Stimulated activated CD8-positive, alpha-beta memory T cell treated with anti-CD3 and anti-CD28 coated beads, Interleukin-15, amount 100 ng/mL, for 4 hours (primary cell): ENCODE results near the gene DSCAML1.

Source experiments
- DNase-seq, 2 donors: peaks; one replicate each; pipeline ENCODE4 v3.0.0-alpha.2; 2020; ENCODE audit warnings: low read depth in 2 of 2

Gene DSCAML1

DNA sequence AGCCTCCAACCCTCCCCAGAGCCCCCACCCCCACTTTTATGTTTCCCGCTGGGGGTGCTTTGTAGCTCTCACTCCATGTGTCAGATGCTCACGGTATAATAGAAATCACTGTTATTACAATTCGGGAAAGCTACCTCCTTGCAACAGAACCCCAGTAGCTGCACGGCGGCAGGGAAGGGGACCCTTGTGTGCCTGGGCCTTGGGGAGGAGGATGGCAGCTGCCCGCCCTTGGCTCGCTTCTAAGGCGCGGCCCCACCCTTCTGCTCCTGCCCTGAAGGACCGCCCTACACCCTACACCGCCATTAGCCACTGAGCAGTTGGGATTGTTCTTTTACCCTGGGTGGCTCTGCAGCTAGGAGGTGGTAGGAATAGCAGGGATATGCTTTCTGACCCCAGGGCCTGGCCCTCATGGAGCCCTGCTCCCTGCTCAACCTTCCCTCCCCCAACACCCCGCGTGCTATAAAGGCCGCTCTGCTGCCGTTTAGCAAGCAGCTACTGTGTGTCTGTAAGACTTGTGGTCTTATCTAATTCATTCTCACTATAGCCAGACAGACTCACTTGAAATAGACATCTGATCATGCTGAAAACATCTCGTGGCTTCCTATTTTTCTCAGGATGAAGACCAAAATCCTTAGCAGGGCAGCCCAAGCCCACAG lies 249.7 kb downstream of the DSCAML1 start:
- no peak for DNase-seq

DNA sequence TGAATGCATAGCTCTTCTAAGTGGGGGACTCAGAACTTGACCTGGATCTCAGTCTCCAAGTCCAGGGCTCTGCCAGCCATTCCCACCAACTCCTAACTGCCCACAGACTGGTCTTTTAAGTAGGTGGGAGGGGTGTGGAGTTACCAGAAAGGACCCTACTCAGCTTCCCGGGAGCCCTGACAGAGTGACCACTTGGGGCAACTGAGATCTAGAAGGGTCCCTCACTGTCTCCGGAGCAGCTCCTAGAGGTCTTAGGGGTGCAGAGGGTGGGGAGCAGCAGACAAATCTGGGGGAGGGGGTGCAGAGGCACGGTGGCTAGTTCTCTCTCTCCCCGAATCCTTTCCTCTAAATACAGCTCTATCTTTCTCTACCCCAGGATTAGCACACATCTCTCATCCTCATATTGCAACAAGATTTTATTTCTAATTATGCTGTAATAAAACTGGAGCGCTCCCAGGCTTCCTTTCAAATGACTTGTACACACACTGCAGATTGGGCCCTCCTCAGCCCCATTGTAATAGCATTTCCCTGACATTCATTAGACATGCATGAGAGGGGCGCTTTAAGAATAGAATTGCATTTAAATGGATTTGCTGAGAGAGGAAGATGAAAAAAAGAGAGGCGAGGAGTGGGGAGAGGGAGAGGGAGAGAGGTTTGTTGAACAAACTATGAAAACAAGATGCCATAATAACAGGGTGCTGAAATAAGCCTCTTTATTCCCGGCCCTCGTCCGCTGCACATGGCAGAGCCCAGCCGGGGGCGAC lies 250.4 kb downstream of the DSCAML1 start:
- DNase-seq, result no peak

- no peak for DNase-seq
Observed at GRCh38 chr11:117545706-117546105, 251.3 kb downstream of the DSCAML1 start.

DNA sequence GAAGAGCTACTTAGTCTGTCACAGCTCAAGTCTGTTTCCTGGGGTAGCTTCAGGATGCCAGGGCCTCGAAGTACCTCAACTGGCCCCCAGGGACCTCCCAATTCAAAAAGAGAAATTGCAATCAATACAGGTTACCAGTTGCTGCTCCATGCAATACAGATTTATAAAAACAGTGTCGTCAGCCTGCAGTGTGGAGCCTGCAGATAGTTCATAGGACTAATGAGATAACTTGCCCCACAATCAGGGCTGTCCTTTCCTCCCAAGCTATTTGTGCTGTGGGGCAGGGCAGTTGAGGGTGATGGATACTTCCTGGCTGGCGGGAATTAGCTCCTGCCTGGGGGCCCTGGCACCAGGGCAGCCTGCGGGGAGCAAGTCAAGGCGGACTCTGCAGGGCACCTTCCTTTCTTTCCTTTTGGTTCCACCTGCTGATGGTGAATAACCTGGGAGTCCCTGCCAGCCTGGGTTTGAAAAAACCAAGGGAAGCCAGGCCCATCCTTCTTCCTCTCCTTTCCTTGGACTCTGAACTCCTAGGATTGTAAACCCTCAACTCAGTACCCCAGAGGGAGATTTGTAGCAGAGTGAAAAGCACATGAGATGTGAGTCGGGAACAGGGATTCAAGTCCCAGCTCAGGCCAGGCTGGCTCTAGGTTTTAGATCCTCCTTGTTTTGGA lies 252.8 kb downstream of the DSCAML1 start:
- DNase-seq, result no peak

- no peak for DNase-seq
Observed at GRCh38 chr11:117541211-117541610, 255.8 kb downstream of the DSCAML1 start.

DNA sequence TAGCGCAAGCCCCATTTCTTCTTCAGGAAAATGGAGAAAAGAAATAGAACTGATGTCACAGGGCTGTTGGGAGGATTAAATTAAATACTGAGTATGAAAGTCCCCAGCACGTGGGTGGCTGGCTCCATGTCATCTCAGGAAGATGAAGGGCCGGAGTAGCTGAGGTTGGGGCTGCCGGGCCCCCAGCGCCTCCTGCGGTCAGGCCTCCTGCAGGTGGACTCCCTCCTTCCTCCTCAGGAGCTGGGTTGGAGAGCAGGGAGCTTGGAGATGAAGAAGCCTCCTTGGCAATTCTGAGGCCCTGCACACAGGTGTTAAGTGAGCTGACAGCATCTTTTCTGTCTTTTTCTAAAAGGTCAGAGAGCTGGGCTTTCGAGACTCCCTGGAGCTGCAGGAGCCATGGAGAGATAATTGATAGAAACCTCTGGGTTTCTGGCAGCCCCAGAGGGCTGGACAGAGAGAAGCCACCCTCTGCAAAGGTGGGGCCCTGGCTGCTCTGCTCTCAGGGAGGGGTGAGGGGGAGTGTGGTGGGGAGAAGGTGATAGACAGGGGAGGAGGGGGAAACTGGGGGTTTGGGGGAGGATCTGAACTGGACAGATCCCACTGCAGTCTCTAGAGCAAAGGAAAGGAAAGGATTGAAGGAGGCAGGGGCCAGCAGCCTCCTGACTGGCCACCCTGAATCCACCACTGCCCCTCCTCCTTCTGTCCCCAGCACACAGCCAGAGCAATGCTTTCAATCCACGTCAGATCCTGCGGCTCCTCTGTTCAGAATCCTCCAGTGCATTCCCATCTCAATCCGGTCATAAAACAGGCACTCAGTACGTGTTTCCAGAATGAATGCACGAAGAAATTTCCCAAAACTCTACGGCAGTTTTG lies 258.5 kb downstream of the DSCAML1 start:
- DNase-seq, result no peak

GRCh38 chr11:117535850-117536411 lies 261.1 kb downstream of the DSCAML1 start:
- no peak for DNase-seq

- DNase-seq, result no peak
Observed at GRCh38 chr11:117535201-117535849, 261.7 kb downstream of the DSCAML1 start.

- no peak for DNase-seq
Observed at GRCh38 chr11:117532568-117532967, 264.4 kb downstream of the DSCAML1 start.

DNA sequence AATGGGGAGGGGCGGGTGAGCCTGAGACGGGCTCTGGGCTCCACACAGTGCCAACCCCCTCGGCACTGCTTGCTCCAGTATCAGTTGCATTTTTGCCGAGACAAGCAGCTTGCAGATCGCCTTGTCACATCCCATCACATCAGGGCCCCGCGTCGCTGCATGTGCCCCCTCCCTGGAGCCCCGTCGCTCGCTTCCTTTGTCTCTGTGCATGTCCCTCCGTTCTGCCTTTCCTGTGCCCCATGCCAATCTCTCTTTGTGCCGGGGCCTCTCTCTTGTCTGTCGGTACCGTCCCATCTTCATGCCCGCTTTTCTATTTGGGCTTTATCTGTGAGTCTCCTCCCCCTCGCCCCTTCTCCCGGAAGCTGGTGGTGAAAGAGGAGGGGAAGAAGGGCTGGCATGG lies 267.2 kb downstream of the DSCAML1 start:
- DNase-seq, result no peak

- DNase-seq, result no peak
Observed at GRCh38 chr11:117528097-117528721, 268.8 kb downstream of the DSCAML1 start.

- no peak for DNase-seq
Observed at GRCh38 chr11:117527271-117527670, 269.7 kb downstream of the DSCAML1 start.

DNA sequence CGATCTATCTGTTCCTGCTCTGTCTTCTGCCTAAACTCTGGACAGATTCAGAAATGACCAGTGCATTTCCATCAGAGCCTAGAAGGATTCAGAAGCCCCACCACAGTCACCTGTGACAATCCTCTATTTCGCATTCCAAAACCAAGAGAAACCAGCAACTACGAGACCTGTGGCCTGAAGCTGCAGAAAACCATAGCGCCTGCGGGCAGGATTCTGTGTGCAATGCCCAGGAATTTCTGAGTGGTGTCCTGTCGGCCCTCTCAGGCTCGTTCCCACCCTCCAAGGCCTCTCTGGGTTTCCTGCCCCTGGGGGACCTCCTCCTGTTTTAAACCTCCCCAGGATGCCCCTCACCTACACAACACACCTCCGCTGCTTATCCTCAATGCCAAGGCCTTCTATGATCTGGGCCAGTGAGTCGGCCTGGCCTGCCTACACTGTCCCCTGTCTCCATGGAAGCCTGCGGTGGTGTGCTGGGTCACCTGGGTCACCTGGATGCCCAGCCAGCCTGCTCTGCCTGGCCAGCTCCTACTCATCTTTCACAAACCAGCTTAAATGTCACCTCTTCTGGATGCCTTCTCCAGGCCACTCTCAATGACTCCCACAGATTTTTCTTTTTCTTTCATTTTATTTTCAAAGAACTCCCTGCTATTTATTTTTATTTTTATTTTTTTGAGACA lies 271.0 kb downstream of the DSCAML1 start:
- no peak for DNase-seq

GRCh38 chr11:117524468-117525183 lies 272.4 kb downstream of the DSCAML1 start:
- no peak for DNase-seq

GRCh38 chr11:117523680-117524079 lies 273.3 kb downstream of the DSCAML1 start:
- DNase-seq, result no peak

DNA sequence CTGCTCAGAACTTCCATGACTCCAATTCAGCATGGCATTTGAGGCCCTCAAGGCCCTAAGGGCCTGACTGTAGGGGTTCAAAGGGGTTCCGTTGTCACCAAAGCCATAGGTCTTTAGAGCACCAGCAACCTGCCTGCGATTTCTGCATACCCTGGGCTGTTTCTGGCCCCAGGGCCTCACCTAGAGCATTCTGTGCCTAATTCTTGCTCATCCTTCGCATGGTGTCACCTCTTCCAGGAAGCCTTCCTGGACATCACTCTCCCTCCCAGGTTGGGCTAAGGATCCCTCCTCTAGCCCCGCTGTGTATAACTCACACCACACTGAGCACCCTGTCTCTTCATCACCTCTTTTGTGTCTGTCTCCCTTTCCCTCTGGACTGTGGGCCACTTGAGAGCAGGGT lies 275.0 kb downstream of the DSCAML1 start:
- DNase-seq, result no peak

DNA sequence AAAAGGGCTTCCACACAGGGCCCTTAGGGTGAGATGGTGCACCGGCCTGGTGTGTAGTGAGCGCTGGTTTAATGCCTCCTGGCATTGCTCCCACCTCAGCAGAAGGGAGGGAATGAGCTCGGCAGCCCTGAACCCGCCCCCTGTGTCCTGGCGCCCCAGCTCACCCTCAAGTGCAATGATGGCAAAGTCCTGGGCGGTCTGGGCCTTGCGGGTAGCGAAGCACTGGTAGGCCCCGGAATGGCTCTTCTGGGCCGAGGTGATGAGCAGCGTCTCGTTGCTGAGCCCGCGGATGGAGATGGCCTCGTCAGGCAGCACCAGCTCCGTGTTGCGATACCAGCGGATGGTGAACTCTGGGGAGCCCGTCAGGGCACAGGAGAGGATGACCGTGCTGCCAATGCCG lies 276.1 kb downstream of the DSCAML1 start:
- no peak for DNase-seq

DNA sequence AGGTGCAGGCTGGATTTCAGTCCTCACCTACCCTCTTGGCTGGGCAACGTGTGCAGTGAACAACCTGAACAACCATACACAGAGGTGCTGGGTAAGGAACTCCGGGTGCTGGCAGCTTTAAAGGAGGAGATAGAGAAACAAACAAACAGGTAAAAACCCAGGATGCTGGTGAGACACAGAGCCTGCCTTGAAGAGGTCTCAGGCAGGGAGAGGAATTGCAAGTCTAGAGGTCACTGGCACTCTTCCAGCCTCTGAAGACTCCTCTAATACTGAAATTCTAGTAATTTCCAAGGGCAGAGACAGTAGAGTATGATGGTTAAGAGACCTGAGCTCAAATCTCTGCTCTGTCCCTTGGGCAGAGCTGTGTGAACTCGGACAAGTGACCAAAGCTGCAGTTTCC lies 276.8 kb downstream of the DSCAML1 start:
- no peak for DNase-seq

DNA sequence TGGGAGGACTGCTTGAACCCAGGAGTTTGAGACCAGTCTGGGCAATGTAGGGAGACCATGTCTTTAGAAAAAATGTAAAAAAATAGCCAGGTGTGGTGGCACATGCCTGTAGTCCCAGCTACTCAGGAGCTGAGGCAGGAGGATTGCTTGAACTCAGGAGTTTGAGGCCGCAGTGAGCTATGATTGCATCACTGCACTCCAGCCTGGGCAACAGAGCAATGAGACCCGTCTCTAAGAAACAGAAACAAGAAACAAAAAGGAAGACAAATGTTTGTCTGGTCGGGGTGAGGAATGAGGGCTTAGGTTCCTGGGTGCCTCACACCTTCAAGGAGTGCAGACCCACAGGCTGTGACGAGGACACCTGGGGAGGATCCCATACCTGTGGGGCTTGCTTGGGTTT lies 277.4 kb downstream of the DSCAML1 start:
- DNase-seq, result no peak
